ENCODE data around the gene DNAAF1.

- TF ChIP-seq, protein P1, sequence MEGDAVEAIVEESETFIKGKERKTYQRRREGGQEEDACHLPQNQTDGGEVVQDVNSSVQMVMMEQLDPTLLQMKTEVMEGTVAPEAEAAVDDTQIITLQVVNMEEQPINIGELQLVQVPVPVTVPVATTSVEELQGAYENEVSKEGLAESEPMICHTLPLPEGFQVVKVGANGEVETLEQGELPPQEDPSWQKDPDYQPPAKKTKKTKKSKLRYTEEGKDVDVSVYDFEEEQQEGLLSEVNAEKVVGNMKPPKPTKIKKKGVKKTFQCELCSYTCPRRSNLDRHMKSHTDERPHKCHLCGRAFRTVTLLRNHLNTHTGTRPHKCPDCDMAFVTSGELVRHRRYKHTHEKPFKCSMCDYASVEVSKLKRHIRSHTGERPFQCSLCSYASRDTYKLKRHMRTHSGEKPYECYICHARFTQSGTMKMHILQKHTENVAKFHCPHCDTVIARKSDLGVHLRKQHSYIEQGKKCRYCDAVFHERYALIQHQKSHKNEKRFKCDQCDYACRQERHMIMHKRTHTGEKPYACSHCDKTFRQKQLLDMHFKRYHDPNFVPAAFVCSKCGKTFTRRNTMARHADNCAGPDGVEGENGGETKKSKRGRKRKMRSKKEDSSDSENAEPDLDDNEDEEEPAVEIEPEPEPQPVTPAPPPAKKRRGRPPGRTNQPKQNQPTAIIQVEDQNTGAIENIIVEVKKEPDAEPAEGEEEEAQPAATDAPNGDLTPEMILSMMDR (IDR thresholded peaks at IDR 0.05): no peak
- TF ChIP-seq POLR2A (IDR thresholded peaks at IDR 0.05) (no peak), POLR2AphosphoS5 (IDR thresholded peaks at IDR 0.05) (no peak)
Measured at GRCh38 chr16:84165746-84166145, 20.6 kb downstream of the DNAAF1 start.
